Measurements from ENCODE around the gene PLA2G7. TPM values are rescaled to one million over a fixed set of nuclear protein-coding genes. Genes with fewer than 3 reads are reported as not detected.
"Not testable (repeated sequence)": the region's sequence is repeated elsewhere in the genome, so short reads cannot be mapped to it uniquely, and the experiment has no call there.

The PLA2G7 gene
- total RNA-seq, 1 donor from 2014 or later, result 38.8 TPM

DNA sequence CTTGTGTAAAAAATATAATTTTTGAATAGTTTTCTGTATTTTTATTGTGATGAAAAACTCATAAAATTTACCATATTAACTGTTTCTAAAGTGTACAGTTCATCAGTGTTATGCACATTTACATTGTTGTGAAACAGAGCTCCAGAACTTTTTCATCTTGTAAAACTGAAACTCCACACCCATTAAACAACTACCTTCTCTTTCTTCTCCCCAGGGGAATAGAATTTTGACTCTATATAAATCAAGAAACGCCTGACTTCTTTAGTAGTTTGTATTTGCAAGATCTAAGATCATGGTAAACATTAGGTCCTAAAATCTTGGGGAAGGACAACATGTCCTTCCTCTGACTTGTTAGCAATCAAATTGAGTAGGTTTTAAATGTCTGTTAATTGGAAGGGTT is 20.7 kb upstream of the PLA2G7 start:
- ATAC-seq (no peak), DNase-seq (no peak)
- no peaks in the 10 kb centered on the region for H3K9me3 ChIP-seq
- TF ChIP-seq, protein P1, sequence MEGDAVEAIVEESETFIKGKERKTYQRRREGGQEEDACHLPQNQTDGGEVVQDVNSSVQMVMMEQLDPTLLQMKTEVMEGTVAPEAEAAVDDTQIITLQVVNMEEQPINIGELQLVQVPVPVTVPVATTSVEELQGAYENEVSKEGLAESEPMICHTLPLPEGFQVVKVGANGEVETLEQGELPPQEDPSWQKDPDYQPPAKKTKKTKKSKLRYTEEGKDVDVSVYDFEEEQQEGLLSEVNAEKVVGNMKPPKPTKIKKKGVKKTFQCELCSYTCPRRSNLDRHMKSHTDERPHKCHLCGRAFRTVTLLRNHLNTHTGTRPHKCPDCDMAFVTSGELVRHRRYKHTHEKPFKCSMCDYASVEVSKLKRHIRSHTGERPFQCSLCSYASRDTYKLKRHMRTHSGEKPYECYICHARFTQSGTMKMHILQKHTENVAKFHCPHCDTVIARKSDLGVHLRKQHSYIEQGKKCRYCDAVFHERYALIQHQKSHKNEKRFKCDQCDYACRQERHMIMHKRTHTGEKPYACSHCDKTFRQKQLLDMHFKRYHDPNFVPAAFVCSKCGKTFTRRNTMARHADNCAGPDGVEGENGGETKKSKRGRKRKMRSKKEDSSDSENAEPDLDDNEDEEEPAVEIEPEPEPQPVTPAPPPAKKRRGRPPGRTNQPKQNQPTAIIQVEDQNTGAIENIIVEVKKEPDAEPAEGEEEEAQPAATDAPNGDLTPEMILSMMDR (IDR thresholded peaks at IDR 0.05), result no peak
- H3K27me3 ChIP-seq, result peaks cover 5% of the 10 kb centered on the region
- intact Hi-C loops (cut with DNase I), result no loop called here
- no peaks in the 10 kb centered on the region for H3K36me3 ChIP-seq
- no peak overlapping the region for H3K27ac ChIP-seq
- H3K4me3 ChIP-seq, result no peak overlapping the region
- H3K4me1 ChIP-seq, result no peaks in the 10 kb centered on the region

DNA sequence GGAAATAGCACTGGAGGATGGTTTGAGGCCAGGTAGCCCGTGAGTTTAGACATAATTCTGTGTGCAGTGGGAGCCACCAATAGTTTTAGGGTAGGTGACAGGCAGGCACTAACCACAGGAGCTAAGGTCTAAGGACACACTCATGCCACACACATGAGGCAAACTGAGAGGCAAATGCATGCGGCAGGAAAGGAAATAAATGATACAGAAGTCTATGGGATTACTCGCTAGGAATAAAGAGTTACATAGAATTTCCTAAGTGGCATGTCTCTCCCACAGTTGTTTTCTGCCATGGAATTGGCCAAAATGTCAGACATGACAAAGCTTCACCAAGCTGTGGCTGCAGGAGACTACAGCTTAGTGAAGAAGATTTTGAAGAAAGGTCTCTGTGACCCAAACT is 16.5 kb upstream of the PLA2G7 start:
- intact Hi-C loops (cut with DNase I), result no loop called here
- H3K9me3 ChIP-seq, result no peaks in the 10 kb centered on the region
- no peaks in the 10 kb centered on the region for H3K36me3 ChIP-seq
- H3K4me1 ChIP-seq, result no peaks in the 10 kb centered on the region
- ATAC-seq, result no peak
- H3K27ac ChIP-seq, result no peak overlapping the region
- TF ChIP-seq, protein P1 (IDR thresholded peaks at IDR 0.05), result no peak
- H3K27me3 ChIP-seq, result peaks cover 5% of the 10 kb centered on the region
- no peak for DNase-seq
- H3K4me3 ChIP-seq, result no peak overlapping the region

DNA sequence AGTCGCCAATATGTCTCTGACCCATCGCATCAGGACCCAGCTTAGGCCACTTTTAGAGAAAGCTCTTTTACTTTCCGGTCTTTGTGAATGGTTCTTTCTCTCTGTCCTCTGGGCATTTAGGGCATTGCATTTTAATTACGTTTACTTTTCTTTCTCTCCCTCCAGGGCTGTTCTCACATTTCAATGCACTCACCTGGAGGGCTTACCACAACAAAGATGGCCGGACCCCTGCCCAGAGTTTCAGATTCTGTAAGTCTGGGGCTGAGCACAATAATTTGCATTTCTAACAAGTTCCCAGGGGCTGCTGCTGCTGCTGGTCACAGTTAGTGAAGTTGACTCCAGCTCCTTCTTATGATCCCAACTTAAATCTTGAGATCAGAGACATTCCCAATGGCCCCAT is 14.6 kb upstream of the PLA2G7 start:
- DNase-seq, result no peak
- no peak for ATAC-seq
- Histone ChIP-seq H3K4me3 (no peak overlapping the region), H3K27ac (no peak overlapping the region), H3K27me3 (no peaks in the 10 kb centered on the region), H3K36me3 (no peaks in the 10 kb centered on the region), H3K4me1 (no peaks in the 10 kb centered on the region), H3K9me3 (no peaks in the 10 kb centered on the region)
- intact Hi-C loops (cut with DNase I), result no loop called here
- TF ChIP-seq, protein P1 (IDR thresholded peaks at IDR 0.05), result no peak

DNA sequence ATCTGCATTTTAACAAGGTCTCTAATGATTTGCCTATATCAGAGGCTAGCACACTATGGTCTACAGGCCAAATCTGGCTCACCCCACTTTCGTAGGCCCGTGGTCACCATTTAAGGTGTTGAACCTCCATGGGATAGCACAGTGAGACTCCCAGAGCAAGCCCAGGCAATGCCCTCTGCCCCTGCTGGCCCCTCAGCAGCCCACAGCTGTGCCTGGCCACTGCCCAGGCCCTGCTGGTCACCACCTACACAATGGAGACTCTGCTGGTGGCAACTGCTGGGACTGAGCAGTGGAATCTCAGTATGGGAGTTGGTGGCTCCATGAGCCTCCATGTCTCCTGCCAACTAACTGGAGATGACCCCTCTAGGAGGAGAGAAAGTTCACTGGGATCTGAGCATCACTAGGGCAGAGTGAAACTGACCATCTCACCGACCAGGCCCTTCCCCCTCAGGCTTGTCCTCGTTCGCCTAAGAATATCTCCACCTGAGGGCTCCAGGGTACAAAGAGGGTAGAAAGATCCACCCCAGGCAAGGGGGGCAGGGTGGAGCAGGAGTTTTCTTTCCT is 13.8 kb upstream of the PLA2G7 start:
- TF ChIP-seq, protein P1 (IDR thresholded peaks at IDR 0.05), result no peak
- H3K9me3 ChIP-seq, result no peaks in the 10 kb centered on the region
- H3K4me1 ChIP-seq, result no peaks in the 10 kb centered on the region
- intact Hi-C loops (cut with DNase I), result no loop called here
- H3K36me3 ChIP-seq, result no peaks in the 10 kb centered on the region
- H3K4me3 ChIP-seq, result no peak overlapping the region
- no peaks in the 10 kb centered on the region for H3K27me3 ChIP-seq
- peak; percentile 28 for ATAC-seq
- no peak for DNase-seq
- H3K27ac ChIP-seq, result no peak overlapping the region

DNA sequence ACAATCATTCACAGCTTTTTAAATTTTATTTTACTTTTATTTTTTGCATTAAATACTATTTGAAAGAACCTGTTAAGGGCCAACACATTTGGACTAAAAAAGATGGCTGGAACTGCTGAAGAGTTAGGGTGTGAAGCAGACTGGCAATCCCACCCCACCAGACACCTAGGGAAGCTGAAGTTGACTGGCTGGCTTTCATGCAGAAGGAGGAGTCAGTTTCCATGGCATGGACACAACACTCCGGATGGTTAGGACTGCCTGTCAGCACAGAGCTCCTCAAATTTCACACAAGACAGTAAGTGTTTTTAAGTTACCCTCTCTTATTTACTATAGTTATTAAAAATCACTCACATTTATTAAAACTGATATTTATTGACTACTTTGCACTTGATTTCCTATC is 11.5 kb upstream of the PLA2G7 start, which contains the start of gene ANKRD66:
Gene ANKRD66 (plus strand): TSS at position 238 of the 400 bp plus-strand sequence. CDS start 5,016 bp downstream, outside the sequence.
- H3K27ac ChIP-seq, result no peak within 1 kb of the TSS
- H3K4me1 ChIP-seq, result no peaks in the 10 kb centered on the region
- DNase-seq (no peak), ATAC-seq (no peak)
- TF ChIP-seq, protein P1 (IDR thresholded peaks at IDR 0.05), result no peak
- no peak within 1 kb of the TSS for H3K4me3 ChIP-seq
- intact Hi-C loops (cut with DNase I), result no loop called here
- H3K36me3 ChIP-seq, result no peaks in the 10 kb centered on the region
- H3K9me3 ChIP-seq, result no peaks in the 10 kb centered on the region
- no peaks in the 10 kb centered on the region for H3K27me3 ChIP-seq

DNA sequence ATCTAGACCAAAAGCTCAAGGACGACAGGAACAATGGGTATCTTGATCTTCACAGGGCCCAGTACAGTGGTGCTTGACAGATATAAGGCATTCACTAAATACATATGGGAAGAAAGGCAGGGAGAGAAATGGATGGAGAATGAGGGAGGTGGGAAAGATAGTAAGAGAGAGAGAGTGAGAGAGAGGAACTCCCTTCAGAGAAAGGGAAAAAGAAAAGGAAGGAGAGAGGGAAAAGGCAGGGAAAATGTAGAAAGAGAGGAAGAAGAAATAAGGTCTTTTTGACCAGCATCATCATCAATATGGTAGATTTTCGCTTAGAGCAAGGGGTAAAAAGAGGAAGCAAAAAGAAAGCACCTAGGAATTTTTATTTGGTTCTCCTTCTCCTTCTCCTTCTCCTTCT is 10.8 kb upstream of the PLA2G7 start:
- H3K27ac ChIP-seq, result no peak overlapping the region

DNA sequence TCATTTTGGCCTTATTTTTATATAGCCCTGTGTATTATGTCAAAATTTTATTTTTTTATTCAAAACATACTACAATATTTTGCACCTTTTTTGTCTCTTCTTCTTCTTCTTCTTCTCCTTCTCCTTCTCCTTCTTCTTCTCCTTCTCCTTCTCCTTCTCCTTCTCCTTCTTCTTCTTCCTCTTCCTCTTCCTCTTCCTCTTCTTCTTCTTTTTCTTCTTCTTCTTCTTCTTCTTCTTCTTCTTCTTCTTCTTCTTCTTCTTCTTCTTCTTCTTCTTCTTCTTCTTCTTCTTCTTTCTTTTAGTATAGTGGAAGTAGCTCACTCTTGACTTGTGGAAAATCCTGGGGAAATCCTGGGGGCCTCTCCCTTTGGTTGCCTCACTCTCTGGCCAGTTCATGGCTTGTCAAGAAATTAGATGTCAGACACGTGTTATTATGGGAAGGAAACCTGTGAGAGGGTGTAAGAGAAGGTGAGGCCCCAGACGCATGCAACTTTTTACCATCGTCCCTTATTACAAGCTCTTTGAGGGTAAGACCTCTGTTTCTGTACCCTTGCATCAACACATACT is 9.1 kb upstream of the PLA2G7 start:
- H3K4me1 ChIP-seq; DNase-seq; H3K9me3 ChIP-seq; H3K27ac ChIP-seq; intact Hi-C loops (cut with DNase I); ATAC-seq; H3K4me3 ChIP-seq; H3K27me3 ChIP-seq; H3K36me3 ChIP-seq: not testable (repeated sequence)

More for the DNA sequence above, 10.8 kb upstream of the PLA2G7 start:
- H3K9me3 ChIP-seq, result no peaks in the 10 kb centered on the region
- ATAC-seq (no peak), DNase-seq (no peak)
- H3K27me3 ChIP-seq, result no peaks in the 10 kb centered on the region
- TF ChIP-seq, protein P1 (IDR thresholded peaks at IDR 0.05), result no peak
- intact Hi-C loops (cut with DNase I), result no loop called here
- no peak overlapping the region for H3K4me3 ChIP-seq
- no peaks in the 10 kb centered on the region for H3K36me3 ChIP-seq
- H3K4me1 ChIP-seq, result no peaks in the 10 kb centered on the region
